HG03159 (cell line): ENCODE measurements around the gene DOCK2.

Source experiments
- ATAC-seq: cut with Tn5 transposase; IDR thresholded peaks from one replicate; pipeline ENCODE4 v1.9.1; 2021; ENCODE audit warnings: mild to moderate bottlenecking, moderate library complexity; ENCODE audit not compliant: unreplicated experiment

DOCK2 gene

DNA sequence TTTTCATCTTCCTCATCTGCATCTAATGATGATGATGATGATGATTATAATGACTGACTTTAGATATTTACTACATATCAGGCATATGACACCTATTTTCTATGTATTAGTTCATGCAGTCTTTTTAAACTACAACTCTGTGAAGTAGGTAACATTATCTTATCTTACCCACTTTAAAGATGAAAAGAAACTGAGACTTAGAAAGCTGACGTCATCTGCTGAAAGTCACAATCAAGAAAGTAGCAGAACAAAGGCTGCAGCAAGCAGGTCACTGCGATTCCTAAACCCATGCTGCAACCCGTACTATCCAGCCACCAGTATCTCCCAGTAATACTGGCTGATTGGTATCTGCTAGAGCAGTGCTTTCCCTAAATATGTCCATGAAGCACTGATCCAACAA, 383.3 kb downstream of the DOCK2 start:
- no peak for ATAC-seq

DNA sequence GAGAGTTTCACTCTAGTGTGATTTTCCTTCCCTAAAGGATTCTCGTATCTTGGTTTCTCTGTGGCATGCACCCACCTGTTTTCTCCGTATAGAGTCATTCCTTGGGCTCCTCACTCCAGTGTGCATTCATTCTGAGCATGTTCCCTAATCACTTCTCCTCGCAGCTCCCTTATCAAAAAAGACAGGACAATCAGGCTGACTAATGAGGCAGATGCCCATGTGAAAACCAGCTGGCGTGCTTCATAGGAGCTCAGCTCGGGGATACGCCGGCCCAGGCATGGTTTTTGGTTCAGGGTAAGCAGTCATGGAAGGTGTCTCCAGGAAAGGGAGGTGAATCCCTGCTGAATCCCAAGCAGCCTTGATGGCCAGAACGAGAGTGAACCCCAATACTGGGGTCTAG, 384.4 kb downstream of the DOCK2 start:
- no peak for ATAC-seq

DNA sequence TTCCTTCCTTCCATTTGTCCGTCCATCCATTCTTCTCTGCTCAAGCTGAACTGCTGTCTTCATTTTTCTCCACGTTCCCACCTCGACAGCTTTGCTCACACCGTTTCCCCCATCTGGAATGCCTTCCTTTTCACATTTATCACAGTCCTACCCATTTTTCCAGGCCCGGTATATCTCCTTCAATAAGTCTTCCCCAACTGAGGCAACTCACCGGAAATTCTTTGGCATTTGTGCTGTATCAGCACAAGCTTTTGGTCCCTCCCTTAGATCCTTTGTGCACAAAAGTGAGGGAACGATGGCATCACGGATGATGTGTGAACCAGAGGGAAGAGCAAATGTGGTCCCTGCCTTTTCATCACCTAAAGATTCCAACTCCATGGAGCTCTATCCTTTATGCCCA, 388.8 kb downstream of the DOCK2 start:
- ATAC-seq: no peak

DNA sequence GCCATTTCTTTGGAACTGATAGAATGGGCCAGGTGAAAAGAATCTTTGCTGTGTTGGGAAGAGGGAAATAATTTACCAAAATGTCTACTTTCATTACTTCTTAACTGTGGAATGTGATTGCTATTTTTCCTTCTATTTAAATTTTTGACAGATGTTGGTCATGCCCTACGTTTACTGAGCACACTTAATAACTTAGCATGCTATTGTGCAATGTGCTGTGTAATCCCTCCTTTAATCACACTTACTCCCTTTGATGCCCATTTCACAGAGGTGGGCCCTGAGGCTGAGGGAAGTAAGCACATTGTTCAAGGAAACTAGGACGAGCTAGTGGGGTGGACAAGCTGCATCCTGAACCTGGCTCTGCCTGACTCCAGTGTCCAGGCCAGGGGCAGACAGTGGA, 391.0 kb downstream of the DOCK2 start:
- ATAC-seq: no peak

DNA sequence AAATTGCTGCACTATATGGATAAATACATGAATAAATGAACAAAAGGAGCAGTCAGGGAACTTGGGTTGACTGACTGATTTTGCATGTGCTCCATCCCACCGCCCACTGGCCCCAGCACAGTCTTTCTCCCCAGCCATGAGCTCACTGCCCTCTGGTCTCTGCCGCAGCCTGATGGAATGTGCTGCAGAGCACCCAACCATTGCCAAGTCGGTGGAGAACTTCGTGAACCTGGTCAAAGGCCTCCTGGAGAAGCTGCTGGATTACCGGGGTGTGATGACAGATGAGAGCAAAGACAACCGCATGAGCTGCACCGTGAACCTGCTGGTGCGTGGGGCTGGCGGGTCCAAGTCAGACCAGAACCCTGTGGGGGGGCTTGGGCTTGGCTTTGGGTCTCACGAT, 397.2 kb downstream of the DOCK2 start:
- no peak for ATAC-seq

DNA sequence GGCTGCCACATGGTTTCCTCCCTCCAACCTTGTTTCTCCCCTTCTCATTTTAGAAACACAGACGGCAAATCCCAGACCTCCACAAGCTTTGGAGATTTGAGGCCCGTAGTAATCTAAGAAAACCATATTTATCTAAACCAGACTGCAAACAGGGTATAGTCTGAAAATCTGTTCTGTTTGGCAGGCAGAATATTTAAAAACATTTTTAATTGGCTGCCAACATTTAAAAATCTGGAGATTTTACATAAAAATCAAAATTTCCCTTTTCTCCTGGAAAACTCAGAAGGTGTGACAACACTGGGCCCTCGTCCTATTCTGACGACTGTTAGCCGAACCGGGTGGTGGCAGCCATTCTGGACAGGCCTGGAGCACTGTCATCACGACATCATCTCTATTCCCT, 401.2 kb downstream of the DOCK2 start:
- ATAC-seq: no peak

DNA sequence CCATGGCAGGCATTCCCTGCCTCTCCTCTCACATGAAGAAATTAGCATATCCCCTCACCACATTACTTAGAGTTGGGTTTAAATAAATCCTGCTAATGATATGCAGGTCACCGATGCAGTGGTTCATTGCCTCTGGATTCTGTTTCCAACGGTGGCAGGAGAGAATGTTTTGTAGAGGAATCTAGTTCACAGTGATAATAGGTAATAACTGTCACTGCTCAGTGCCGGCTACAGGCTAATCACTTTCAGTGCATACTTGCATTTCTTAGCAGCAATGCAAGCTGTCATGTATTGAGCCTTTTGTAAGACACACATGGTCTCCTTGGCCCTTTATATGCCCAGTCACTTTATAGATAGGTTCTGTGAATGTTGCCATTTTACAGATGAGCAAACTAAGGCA, 402.8 kb downstream of the DOCK2 start:
- ATAC-seq: no peak

DNA sequence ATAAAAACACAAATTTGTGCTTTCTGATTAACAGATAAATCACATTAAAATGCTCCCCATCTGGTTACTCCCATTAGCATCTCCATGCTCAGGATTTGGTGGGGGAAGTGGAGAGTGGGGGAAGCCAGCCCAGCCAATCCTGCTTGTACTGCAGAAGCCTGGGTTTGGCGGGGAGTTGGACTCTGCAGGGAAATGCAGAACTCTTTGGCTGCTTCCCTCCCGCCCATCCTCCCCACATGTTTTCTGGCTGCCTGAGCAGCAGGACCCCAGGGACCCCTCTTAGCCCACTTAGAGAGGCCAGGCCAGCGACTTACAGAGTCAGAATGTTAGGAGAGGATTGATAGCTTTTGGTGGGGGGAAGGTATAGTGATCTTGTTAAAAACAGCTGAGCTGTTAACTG, 409.2 kb downstream of the DOCK2 start:
- no peak for ATAC-seq

DNA sequence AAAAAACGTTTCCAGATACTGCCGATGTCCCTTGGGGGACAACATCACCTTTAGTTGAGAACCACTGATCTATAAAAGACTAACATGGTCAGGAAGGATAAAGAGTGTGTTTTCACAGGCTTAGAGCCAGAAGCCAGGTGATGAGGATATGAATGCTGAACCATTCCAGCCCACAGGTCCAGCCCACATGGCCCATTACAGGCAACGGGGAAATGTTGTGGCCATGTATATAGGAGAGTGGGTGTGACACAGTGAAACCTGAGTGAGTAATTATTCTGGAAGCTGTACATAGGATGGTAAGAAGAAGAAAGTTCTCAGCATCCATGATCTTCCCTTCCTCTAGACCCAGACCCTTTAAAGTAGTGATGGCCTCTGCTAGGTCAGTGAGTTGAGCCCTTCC, 412.6 kb downstream of the DOCK2 start:
- ATAC-seq: no peak

DNA sequence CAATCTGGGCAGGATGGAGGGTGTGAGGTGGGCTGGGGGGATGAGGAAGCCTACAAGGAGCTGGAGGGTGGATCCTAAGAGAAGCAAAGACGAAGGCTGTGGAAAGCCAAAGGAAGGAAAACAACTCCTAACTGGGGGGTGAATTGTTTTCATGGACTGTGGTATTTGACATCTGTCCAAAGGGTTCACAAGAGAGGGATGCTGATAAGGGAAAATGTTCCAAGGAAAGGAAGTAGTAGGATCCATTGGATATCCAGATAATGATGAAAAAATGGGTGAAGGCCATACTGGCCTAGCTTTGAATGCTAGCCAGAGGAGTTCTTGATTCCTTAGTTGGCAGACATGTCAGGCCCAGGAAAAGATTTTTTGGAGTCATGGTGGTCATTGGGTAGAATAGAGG, 416.8 kb downstream of the DOCK2 start:
- ATAC-seq: no peak

DNA sequence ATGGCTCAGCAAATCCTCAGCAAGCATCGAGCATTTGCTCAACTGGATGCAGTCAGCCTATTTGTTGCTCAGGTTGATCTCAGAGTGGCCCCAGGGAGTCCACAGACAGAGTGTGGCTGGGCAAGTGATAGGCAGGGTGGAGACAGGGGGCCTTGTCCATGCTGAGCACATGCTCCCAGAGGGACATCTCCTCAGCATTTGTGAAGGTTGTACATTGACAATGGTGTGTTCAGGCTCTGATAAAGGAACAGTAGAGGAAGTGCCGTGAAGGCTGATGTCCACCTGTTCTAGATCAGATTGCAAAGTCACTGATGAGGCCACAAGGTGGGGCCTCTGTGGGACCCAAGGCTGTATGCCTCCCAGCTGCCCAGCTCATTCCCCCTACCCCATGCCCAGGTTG, 418.5 kb downstream of the DOCK2 start:
- ATAC-seq: no peak

DNA sequence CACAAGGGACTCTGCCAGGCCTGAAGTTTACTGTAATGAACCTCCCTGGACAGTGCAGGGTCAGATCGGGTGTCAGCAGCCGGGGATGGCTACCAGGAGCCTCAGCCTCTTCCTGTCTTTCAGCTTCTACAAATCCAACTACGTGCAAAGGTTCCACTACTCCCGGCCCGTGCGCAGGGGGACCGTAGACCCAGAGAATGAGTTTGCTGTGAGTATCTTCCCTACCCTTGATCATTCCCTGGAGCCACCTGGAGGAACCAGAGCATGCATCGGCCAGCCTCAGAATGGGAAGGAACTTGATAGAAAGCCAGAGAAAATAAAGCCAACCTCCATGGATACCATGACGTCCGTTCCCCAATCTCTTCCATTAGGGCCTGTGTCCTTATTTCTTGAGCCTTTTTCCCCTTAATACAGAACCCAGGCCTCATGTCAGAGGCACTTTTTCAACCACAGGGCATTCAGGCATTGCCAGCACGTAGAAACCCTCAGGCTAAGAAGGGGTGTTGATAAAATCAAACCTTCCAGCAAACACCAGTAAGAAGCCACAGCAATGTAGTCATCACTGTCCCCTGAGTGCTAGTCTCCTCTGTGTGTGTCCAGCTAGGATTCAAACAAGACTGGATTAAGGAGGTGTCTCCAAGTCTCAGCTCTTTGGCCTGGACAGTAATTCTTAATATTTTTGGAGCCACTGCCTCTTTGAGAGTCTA, 419.6 kb downstream of the DOCK2 start:
- ATAC-seq: no peak

DNA sequence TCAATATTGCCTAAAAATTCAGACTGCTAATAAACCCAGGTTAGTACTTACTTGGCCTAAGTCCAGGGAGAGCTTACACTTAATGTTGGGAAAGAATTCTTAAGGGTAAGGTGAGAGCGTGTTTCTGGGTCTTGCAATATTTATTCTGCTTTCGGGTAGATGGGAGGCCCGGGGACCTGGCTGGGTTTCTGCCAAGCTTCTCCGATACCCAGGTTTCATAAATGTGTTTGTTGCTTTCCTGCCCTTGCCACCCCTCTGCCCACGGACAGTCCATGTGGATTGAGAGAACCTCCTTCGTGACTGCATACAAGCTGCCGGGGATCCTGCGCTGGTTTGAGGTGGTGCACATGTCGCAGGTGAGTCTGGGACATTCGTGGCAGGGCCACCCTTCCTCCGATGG, 420.2 kb downstream of the DOCK2 start:
- ATAC-seq: no peak

DNA sequence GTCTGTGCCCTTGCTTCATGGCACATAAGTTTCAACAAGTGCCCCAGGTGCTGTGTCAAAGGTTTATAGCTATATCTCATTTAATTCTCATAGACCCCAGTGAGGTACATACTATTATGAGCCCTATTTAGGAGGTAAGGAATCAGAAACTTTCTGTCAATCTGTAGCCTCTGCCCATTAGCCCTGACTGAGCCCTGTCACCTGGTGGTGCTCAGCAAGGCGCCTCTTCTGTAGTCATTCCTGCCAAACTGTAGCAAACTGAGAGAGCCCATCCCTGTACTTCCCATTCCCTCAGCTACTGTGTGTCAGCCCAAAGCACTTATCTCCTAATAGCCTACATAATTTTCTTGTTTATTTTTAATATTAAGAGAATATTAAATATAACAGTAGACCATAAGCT, 422.1 kb downstream of the DOCK2 start:
- no peak for ATAC-seq

DNA sequence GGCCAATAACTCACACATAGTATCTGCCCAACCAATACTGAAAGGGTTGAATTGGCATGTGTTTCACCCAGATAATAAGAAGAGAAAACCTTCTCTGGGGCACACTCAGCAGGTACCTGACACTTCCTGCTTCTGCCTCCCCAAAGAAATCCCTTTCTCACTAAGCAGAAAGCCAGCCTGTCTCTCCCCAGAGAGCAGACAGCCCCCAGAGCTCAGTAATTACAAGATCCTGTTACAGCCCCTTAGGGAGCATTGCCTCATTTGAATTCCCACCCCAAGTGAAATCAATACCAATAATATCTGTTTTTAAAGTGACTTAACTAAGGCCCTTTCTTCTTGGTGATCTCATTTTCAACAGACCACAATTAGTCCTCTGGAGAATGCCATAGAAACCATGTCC, 430.1 kb downstream of the DOCK2 start:
- ATAC-seq: no peak

DNA sequence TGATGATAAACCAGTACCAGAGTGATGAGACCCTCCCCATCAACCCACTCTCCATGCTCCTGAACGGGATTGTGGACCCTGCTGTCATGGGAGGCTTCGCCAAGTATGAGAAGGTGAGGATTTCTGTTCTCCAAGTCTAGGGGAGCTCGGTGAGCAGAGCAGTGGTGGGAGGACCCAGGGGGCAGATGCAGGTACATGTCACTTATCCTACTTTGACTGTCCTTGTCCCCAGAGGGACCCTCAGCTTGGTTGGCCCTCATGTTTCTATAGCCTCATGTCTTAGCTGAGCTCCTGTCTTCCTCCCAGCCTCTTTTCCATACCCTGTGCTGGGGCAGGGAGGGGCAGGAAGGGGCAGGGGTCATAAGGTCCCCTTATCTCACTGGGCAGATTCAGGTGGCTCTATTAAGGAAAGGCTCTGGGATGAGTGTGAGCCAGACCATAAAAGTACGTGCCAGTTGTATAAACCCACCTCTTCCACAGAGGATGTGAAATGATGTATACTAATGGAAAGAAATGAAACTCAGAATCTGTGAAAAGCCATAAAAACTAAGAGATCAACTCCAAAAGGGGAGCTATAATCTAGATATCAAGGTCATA, 430.6 kb downstream of the DOCK2 start:
- ATAC-seq: no peak

DNA sequence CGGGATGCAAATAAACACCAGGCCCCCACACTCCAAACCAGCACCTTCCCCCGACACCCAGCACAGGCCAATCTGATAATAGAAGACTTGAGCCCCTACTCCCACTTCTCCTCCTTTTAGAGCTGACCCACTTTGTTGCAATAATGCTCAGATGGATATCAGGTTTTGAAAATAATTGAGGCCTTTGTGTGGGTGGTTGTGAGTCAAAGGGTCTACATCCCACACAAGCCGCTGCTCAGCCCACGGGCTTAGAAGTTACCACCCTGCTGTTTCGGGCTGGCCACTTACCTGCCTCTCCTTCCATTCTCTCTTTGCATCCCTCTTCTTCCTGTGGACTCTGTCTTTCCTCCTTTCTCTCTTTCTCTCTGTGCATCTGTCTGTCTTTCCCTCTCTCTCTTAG, 432.4 kb downstream of the DOCK2 start:
- ATAC-seq: no peak

DNA sequence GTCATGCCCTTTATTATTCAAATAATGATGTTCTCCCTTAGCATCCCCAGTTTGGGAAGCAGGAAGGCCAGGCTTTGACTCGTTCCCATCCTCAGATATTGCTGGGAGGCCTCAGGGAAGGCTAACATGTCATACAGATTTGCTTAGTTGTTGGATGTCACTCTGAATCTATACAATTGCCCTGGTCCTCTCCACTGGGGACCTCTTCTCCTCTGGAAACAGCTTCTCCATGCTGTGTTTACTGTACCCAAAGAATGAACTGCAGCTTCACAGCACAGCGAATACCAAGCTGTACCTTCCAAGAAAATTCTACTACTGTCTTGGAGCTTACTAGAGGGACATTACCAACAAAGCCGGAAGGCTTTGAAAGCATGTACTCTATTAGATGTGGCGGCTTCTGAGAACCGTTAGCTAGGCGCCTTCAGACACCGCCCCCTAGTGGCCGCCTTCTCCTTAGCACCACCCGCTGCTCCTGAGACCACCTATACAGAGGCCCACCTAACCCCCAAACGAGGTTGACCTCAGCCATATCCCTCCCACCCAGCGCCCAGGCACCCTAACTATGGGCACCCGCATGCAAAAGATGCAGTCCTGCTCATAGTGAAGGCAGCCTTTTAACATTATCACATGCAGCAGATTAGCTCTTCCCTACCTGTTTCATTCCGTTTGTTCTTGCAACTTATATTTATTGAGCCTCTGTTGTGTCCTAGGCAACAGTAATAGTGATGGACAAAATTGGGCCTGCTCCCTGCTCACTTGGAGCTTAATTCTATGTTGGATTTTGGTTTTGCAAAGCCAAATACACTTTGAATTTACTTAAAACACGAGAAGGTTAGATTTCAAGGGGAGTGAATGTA, 433.7 kb downstream of the DOCK2 start:
- no peak for ATAC-seq

DNA sequence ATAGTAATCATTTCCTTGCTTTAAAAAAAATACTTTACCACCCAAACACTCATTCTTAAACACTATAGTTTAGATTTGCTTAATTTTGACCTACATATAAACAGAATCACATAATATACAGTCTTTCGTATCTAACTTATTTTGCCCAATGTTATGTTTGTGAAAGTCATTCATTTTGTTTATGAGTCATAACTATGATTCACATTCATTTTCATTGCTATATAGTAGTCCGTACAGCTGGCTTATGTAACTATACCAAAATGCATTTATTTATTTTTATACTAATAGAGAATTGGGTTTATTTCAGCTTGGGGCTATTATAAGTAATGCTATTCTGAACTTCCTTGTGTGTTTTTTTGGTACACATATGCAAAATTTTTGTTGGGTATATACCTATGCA, 434.7 kb downstream of the DOCK2 start:
- ATAC-seq: no peak

DNA sequence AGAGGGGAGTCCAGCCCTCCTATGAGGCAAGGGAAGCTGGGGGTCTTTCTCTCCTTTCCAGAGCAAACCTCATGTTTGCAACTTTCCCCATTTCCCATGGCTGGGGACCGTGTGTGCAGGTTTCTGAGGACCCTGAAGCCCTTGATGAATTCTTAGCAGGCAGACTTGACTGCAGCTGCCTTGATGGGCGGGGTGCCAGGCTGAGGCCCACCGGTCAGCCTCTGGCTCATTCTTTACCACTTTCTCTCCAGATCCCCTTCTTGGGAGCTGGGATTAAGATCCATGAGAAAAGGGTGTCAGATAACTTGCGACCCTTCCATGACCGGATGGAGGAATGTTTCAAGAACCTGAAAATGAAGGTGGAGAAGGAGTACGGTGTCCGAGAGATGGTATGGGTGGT, 438.6 kb downstream of the DOCK2 start:
- no peak for ATAC-seq

DNA sequence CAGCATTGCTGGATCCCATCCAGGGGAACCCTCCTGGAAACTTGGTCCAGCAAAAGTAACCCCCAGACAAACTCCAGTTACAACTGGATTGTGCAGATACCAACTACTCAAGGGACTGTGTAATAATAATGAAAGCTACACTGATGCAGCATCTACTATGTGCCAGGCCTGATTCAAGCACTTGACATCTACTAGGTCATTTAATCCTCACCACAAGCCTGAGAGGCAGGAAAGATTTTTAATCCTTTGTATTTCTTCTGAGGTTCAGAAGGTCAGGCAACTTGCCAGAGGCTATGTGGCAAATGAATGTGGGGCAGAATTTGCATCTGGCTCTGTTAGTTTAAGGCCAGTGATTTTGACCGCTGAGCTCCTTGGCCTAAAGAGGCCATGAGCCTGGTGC, 439.1 kb downstream of the DOCK2 start:
- ATAC-seq: no peak

DNA sequence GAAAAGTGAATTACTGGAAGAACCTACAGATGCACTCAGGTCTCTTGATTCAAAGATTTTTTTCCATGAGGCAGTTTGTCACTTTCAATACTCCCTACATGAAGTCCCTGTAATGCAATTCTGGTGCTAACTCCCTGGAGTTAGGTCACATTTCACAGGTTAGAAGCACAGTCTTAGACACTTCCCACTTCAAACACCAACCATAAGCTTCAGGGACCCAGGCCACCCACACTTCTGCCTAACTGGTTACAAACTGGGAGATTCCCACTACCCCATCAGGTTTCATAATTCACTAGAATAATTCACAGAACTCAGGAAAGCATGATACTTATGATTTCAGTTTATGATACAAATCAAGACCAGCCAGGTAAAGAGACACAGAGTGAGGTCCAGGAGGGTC, 439.7 kb downstream of the DOCK2 start:
- ATAC-seq: no peak
